ENCODE measurements around the gene TPM1. TPM values are rescaled to one million over a fixed set of nuclear protein-coding genes. Genes with fewer than 3 reads are reported as not detected.
A peak's percentile ranks its signal among the peaks of the same experiment; 100 is the strongest.
"Not testable (repeated sequence)": the region's sequence is repeated elsewhere in the genome, so short reads cannot be mapped to it uniquely, and the experiment has no call there.

The TPM1 gene
- total RNA-seq (2014; rRNA removed; shearing (Covaris generic)) (1,935 and 2,012 TPM in 2 replicates), polyA plus RNA-seq (2016; fragmentation: Nextera tagmentation; extraction: Ambion mirVana) (3,029 and 3,072 TPM in 2 replicates)

GRCh38 chr15:63041974-63042876, at the start of gene TPM1:
Gene TPM1 (plus strand): TSS chr15:63042747. CDS start chr15:63042830, 83 bp downstream.
- H3K4me3 ChIP-seq, result peak within 1 kb of the TSS; percentile 99
- 4 to 7% methylated on average over 61 to 71 of the region's 84 CpGs for WGBS, 2 experiments (ENCODE audit: low coverage in 1 of 2, low lambda C conversion rate in 2 of 2, missing lambda C conversion rate in 2 of 2)
- peaks cover 27% of the 10 kb centered on the region for H3K4me1 ChIP-seq (ENCODE audit: insufficient read depth)
- in situ Hi-C loops (cut with MboI), result no loop called here
- TF ChIP-seq EZH2 (IDR thresholded peaks at IDR 0.05; ENCODE audit: insufficient read depth, poor library complexity, severe bottlenecking) (no peak), EZH2phosphoT487 (IDR thresholded peaks at IDR 0.05; ENCODE audit: insufficient read depth, low read depth) (no peak)
- H3K79me2 ChIP-seq (ENCODE audit: insufficient read depth), result peaks cover 46% of the 10 kb centered on the region
- H3K9me2 ChIP-seq (ENCODE audit: insufficient read depth), result no peaks in the 10 kb centered on the region
- no peaks in the 10 kb centered on the region for H4K20me1 ChIP-seq (ENCODE audit: insufficient read depth)
- DNase-seq, result peak; percentile 95
- H3K4me2 ChIP-seq (ENCODE audit: unreplicated experiment), result peak within 1 kb of the TSS; percentile 76
- peak within 1 kb of the TSS; percentile 97 for H3K9ac ChIP-seq
- peak within 1 kb of the TSS; percentile 64 for H2AFZ ChIP-seq
- H3K36me3 ChIP-seq (ENCODE audit: low read depth), result peaks cover 35% of the 10 kb centered on the region
- H3K27me3 ChIP-seq (replicated peaks; ENCODE audit: insufficient read depth), result no peaks in the 10 kb centered on the region
- H3F3A ChIP-seq (ENCODE audit: insufficient read depth), result peaks cover 73% of the 10 kb centered on the region
- no peaks in the 10 kb centered on the region for H3K9me3 ChIP-seq (ENCODE audit: low read depth)
- H3K27ac ChIP-seq, result peak within 1 kb of the TSS; percentile 71

- Histone ChIP-seq H3K9me3 (ENCODE audit: low read depth) (no peaks in the 10 kb centered on the region), H3K4me1 (ENCODE audit: insufficient read depth) (peaks cover 19% of the 10 kb centered on the region), H3K4me2 (ENCODE audit: unreplicated experiment) (no peak overlapping the region), H3K27me3 (replicated peaks; ENCODE audit: insufficient read depth) (no peaks in the 10 kb centered on the region), H3K9ac (no peak overlapping the region), H3K27ac (no peak overlapping the region), H3K79me2 (ENCODE audit: insufficient read depth) (no peaks in the 10 kb centered on the region), H3F3A (ENCODE audit: insufficient read depth) (peaks cover 12% of the 10 kb centered on the region), H4K20me1 (ENCODE audit: insufficient read depth) (no peaks in the 10 kb centered on the region), H3K4me3 (no peak overlapping the region), H2AFZ (no peak overlapping the region), H3K36me3 (ENCODE audit: low read depth) (no peaks in the 10 kb centered on the region), H3K9me2 (ENCODE audit: insufficient read depth) (no peaks in the 10 kb centered on the region)
- TF ChIP-seq EZH2 (IDR thresholded peaks at IDR 0.05; ENCODE audit: insufficient read depth, poor library complexity, severe bottlenecking) (no peak), EZH2phosphoT487 (IDR thresholded peaks at IDR 0.05; ENCODE audit: insufficient read depth, low read depth) (no peak)
- 97 to 98% methylated on average over 7 of the region's 7 CpGs for WGBS, 2 experiments (ENCODE audit: low coverage in 1 of 2, low lambda C conversion rate in 2 of 2, missing lambda C conversion rate in 2 of 2)
- in situ Hi-C loops (cut with MboI), result no loop called here
- DNase-seq, result no peak
Observed at GRCh38 chr15:62993066-62993465, 49.5 kb upstream of the TPM1 start.

GRCh38 chr15:62993632-62994031, 48.9 kb upstream of the TPM1 start:
- H3K27me3 ChIP-seq (replicated peaks; ENCODE audit: insufficient read depth); H3K9me2 ChIP-seq (ENCODE audit: insufficient read depth); H2AFZ ChIP-seq; H3K9ac ChIP-seq; H3K9me3 ChIP-seq (ENCODE audit: low read depth); DNase-seq; H3K4me3 ChIP-seq; H3K27ac ChIP-seq; H3K36me3 ChIP-seq (ENCODE audit: low read depth); H3K79me2 ChIP-seq (ENCODE audit: insufficient read depth); in situ Hi-C loops (cut with MboI); H3K4me2 ChIP-seq (ENCODE audit: unreplicated experiment); H4K20me1 ChIP-seq (ENCODE audit: insufficient read depth): not testable (repeated sequence)
- Histone ChIP-seq H3F3A (ENCODE audit: insufficient read depth) (peaks cover 12% of the 10 kb centered on the region), H3K4me1 (ENCODE audit: insufficient read depth) (peaks cover 19% of the 10 kb centered on the region)
- 73 to 90% methylated on average over 4 of the region's 4 CpGs for WGBS, 2 experiments (ENCODE audit: low coverage in 1 of 2, low lambda C conversion rate in 2 of 2, missing lambda C conversion rate in 2 of 2)

GRCh38 chr15:62994439-62994838, 48.1 kb upstream of the TPM1 start:
- Histone ChIP-seq H3K4me1 (ENCODE audit: insufficient read depth) (peaks cover 19% of the 10 kb centered on the region), H3K4me2 (ENCODE audit: unreplicated experiment) (no peak overlapping the region), H3F3A (ENCODE audit: insufficient read depth) (peaks cover 12% of the 10 kb centered on the region), H3K9me3 (ENCODE audit: low read depth) (no peaks in the 10 kb centered on the region), H3K36me3 (ENCODE audit: low read depth) (no peaks in the 10 kb centered on the region), H3K4me3 (no peak overlapping the region), H3K9me2 (ENCODE audit: insufficient read depth) (no peaks in the 10 kb centered on the region), H4K20me1 (ENCODE audit: insufficient read depth) (no peaks in the 10 kb centered on the region), H3K9ac (no peak overlapping the region), H3K27me3 (replicated peaks; ENCODE audit: insufficient read depth) (no peaks in the 10 kb centered on the region), H3K79me2 (ENCODE audit: insufficient read depth) (no peaks in the 10 kb centered on the region), H2AFZ (no peak overlapping the region), H3K27ac (no peak overlapping the region)
- in situ Hi-C loops (cut with MboI), result no loop called here
- TF ChIP-seq EZH2phosphoT487 (IDR thresholded peaks at IDR 0.05; ENCODE audit: insufficient read depth, low read depth), result no peak
- no peak for TF ChIP-seq EZH2 (IDR thresholded peaks at IDR 0.05; ENCODE audit: insufficient read depth, poor library complexity, severe bottlenecking)
- peak; percentile 32 for DNase-seq
- WGBS, 2 experiments (ENCODE audit: low coverage in 1 of 2, low lambda C conversion rate in 2 of 2, missing lambda C conversion rate in 2 of 2), result 69 to 73% methylated on average over 4 of the region's 4 CpGs

All from GM23248 (cell line).